ENCODE data around the gene RALB. TPM values are rescaled to one million over a fixed set of nuclear protein-coding genes. Genes with fewer than 3 reads are reported as not detected.

RALB gene
- total RNA-seq, 4 donors from 2014 or later, result 41.5 to 59.1 (median 54.4) TPM

DNA sequence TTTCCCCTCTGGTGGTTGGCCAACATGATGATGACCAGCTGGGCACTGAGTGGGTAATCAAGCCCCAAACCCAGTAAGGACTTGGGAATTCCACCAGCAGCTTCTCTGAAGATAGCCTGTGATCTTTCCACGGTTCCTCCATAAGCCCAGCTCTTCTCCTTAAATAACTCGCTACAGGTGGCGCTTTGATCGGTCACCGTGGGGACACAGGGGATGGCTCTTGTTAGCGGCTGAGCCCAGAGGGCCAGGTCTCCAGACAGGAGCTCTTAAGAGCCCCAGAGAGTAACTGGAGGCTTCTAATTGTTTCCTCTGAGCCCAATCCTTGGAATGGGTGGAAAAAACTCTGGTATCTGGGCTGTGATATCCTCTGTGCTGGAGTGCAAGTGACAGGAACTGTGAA is 79.7 kb downstream of the RALB start:
- Histone ChIP-seq H3K4me1 (no peaks in the 10 kb centered on the region), H3K4me3 (no peak overlapping the region), H3K36me3 (no peaks in the 10 kb centered on the region), H3K9me3 (no peaks in the 10 kb centered on the region), H3K27me3 (peaks cover 0 to 26% (median 0%) of the 10 kb centered on the region in 4 donors), H3K27ac (replicated peaks in 1 of 4) (no peak overlapping the region)
- no peak for DNase-seq (ENCODE audit: extremely low spot score)
- WGBS, result 88% methylated on average over 6 of the region's 6 CpGs
- intact Hi-C loops (cut with DNase I), result no loop called here
- no peak for TF ChIP-seq EP300 (IDR thresholded peaks at IDR 0.05)

- intact Hi-C loops (cut with DNase I), result no loop called here
- no peak for TF ChIP-seq POLR2AphosphoS5 (IDR thresholded peaks at IDR 0.05)
- TF ChIP-seq CTCF (IDR thresholded peaks at IDR 0.05), result no peak
- no peak for TF ChIP-seq EP300 (IDR thresholded peaks at IDR 0.05)
- Histone ChIP-seq H3K27ac (replicated peaks in 1 of 4) (no peak overlapping the region), H3K4me3 (no peak overlapping the region), H3K9me3 (no peaks in the 10 kb centered on the region), H3K36me3 (no peaks in the 10 kb centered on the region), H3K27me3 (peaks cover 0 to 38% (median 0%) of the 10 kb centered on the region in 4 donors), H3K4me1 (no peaks in the 10 kb centered on the region)
- WGBS, result 100% methylated on average over 1 of the region's 1 CpG
- no peak for DNase-seq (ENCODE audit: extremely low spot score)
Observed at GRCh38 chr2:120334068-120334467, 81.4 kb downstream of the RALB start.

GRCh38 chr2:120336749-120337148 is 84.1 kb downstream of the RALB start:
- no peaks in the 10 kb centered on the region for H3K36me3 ChIP-seq
- no peak for DNase-seq (ENCODE audit: extremely low spot score)
- 88% methylated on average over 8 of the region's 8 CpGs for WGBS
- peaks cover 0 to 64% (median 8%) of the 10 kb centered on the region in 4 donors for H3K27me3 ChIP-seq
- no peak overlapping the region for H3K4me3 ChIP-seq
- TF ChIP-seq POLR2AphosphoS5 (IDR thresholded peaks at IDR 0.05) (no peak), EP300 (IDR thresholded peaks at IDR 0.05) (no peak), CTCF (IDR thresholded peaks at IDR 0.05) (no peak), POLR2A (IDR thresholded peaks at IDR 0.05; ENCODE audit: low read depth) (no peak)
- H3K4me1 ChIP-seq, result no peaks in the 10 kb centered on the region
- no peak overlapping the region for H3K27ac ChIP-seq (replicated peaks in 1 of 4)
- intact Hi-C loops (cut with DNase I), result no loop called here
- no peaks in the 10 kb centered on the region for H3K9me3 ChIP-seq

- DNase-seq (ENCODE audit: extremely low spot score), result no peak
- Histone ChIP-seq H3K9me3 (no peaks in the 10 kb centered on the region), H3K4me1 (peaks cover 2 to 3% (median 2%) of the 10 kb centered on the region in 4 donors), H3K27ac (replicated peaks in 1 of 4) (no peak overlapping the region), H3K27me3 (peaks cover 0 to 77% (median 17%) of the 10 kb centered on the region in 4 donors), H3K36me3 (no peaks in the 10 kb centered on the region), H3K4me3 (no peak overlapping the region)
- 62% methylated on average over 1 of the region's 1 CpG for WGBS
- TF ChIP-seq POLR2A (IDR thresholded peaks at IDR 0.05; ENCODE audit: low read depth) (no peak), CTCF (IDR thresholded peaks at IDR 0.05) (no peak), EP300 (IDR thresholded peaks at IDR 0.05) (no peak), POLR2AphosphoS5 (IDR thresholded peaks at IDR 0.05) (no peak)
- intact Hi-C loops (cut with DNase I), result no loop called here
Observed at GRCh38 chr2:120338015-120338414, 85.4 kb downstream of the RALB start.

DNA sequence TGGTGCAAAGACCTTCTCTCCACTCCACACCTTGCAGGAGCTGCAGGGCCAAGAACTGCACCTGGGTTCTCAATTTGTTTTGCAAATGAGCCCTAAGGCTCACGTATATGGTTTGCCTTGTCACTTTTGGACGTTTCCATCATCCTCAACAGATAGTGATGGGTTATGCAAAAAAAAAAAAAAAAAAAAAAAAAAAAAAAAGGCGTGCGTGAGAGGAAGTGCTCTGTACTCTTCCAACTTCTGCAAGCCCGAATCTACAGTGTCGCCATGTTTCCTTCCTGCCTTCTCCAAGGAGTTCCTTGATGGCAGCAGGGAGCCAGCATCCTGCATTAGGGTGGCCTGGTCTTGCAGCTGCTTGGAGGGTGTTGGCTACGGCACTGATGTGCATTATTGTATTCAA is 89.3 kb downstream of the RALB start:
- TF ChIP-seq POLR2AphosphoS5 (IDR thresholded peaks at IDR 0.05), result no peak
- no peak for TF ChIP-seq CTCF (IDR thresholded peaks at IDR 0.05)
- TF ChIP-seq EP300 (IDR thresholded peaks at IDR 0.05), result no peak
- TF ChIP-seq POLR2A (IDR thresholded peaks at IDR 0.05; ENCODE audit: low read depth), result no peak
- WGBS, result 58% methylated on average over 7 of the region's 7 CpGs
- peaks cover 0 to 93% (median 42%) of the 10 kb centered on the region in 4 donors for H3K27me3 ChIP-seq

More for the DNA sequence above, 89.3 kb downstream of the RALB start:
- Histone ChIP-seq H3K36me3 (no peaks in the 10 kb centered on the region), H3K4me1 (peaks cover 28 to 41% (median 37%) of the 10 kb centered on the region in 4 donors), H3K4me3 (no peak overlapping the region), H3K27ac (replicated peaks in 1 of 4) (no peak overlapping the region), H3K9me3 (no peaks in the 10 kb centered on the region)
- no peak for DNase-seq (ENCODE audit: extremely low spot score)
- intact Hi-C loops (cut with DNase I), result loop anchor here (5.0 to 10.0 kb wide), 2 partner anchors 210 to 733 kb away; no protein-coding TSS in a partner anchor

Data from esophagus muscularis mucosa (tissue), 4 donors.